Trophoblast cell (in vitro differentiated cells and primary cell): Measurements from ENCODE around the gene TTLL11.

Source experiments
- DNase-seq, 2 donors: peaks; one replicate each; pipeline ENCODE4 v3.0.0-alpha.2; 2016
- H2AFZ ChIP-seq: 2 replicates; pipeline ENCODE4 v1.6.1; 2013; ENCODE audit warnings: low read length, moderate library complexity, mild to moderate bottlenecking; ENCODE audit not compliant: insufficient read depth, poor library complexity
- H2AK5ac ChIP-seq: 2 replicates; pipeline ENCODE4 v1.6.1; 2013; ENCODE audit warnings: mild to moderate bottlenecking, low read length
- H2BK120ac ChIP-seq: 2 replicates; pipeline ENCODE4 v1.6.1; 2013; ENCODE audit warnings: low read length, mild to moderate bottlenecking, moderate library complexity; ENCODE audit not compliant: insufficient read depth, poor library complexity
- H2BK12ac ChIP-seq: 2 replicates; pipeline ENCODE4 v1.6.1; 2013; ENCODE audit warnings: mild to moderate bottlenecking, low read length, moderate library complexity
- H2BK5ac ChIP-seq: 2 replicates; pipeline ENCODE4 v1.6.1; 2013; ENCODE audit warnings: low read length, low read depth, moderate library complexity, mild to moderate bottlenecking; ENCODE audit not compliant: poor library complexity
- H3K14ac ChIP-seq: 2 replicates; pipeline ENCODE4 v1.6.1; 2013; ENCODE audit warnings: mild to moderate bottlenecking, low read length
- H3K18ac ChIP-seq: 2 replicates; pipeline ENCODE4 v1.6.1; 2013; ENCODE audit warnings: mild to moderate bottlenecking, low read length
- H3K23ac ChIP-seq: 2 replicates; pipeline ENCODE4 v1.6.1; 2013; ENCODE audit warnings: low read length
- H3K27ac ChIP-seq: 2 replicates; pipeline ENCODE4 v1.5.1; 2013; ENCODE audit warnings: low read depth, mild to moderate bottlenecking, inconsistent platforms, low read length, moderate library complexity
- H3K27me3 ChIP-seq: 2 replicates; pipeline ENCODE4 v1.6.1; 2013; ENCODE audit warnings: inconsistent platforms, mild to moderate bottlenecking, low read length, moderate library complexity; ENCODE audit not compliant: insufficient read depth
- H3K36me3 ChIP-seq, 2 experiments: 1 replicate in 1 of 2; 2 replicates in 1 of 2; pipeline ENCODE4 v1.6.1; 2013; ENCODE audit warnings: low read length in 2 of 2, mild to moderate bottlenecking in 2 of 2, moderate library complexity in 1 of 2; ENCODE audit not compliant: insufficient read depth in 2 of 2, control insufficient read depth in 1 of 2
- H3K4ac ChIP-seq: 2 replicates; pipeline ENCODE4 v1.6.1; 2013; ENCODE audit warnings: low read depth, mild to moderate bottlenecking, low read length, moderate library complexity
- H3K4me1 ChIP-seq, 2 experiments: 1 replicate in 1 of 2; 2 replicates in 1 of 2; pipeline ENCODE4 v1.6.1; 2013; ENCODE audit warnings: low read length in 2 of 2, mild to moderate bottlenecking in 2 of 2, moderate library complexity in 1 of 2; ENCODE audit not compliant: insufficient read depth in 2 of 2, control insufficient read depth in 1 of 2
- H3K4me2 ChIP-seq: 2 replicates; pipeline ENCODE4 v1.6.1; 2013; ENCODE audit warnings: inconsistent platforms, mild to moderate bottlenecking, low read length, moderate library complexity
- H3K4me3 ChIP-seq: 2 replicates; pipeline ENCODE4 v1.5.1; 2013; ENCODE audit warnings: mild to moderate bottlenecking, low read depth, low read length, inconsistent platforms
- H3K79me1 ChIP-seq: one replicate; pipeline ENCODE4 v1.6.1; 2013; ENCODE audit warnings: low read length
- H3K79me2 ChIP-seq: 2 replicates; pipeline ENCODE4 v1.6.1; 2013; ENCODE audit warnings: low read length, mild to moderate bottlenecking; ENCODE audit not compliant: control insufficient read depth, insufficient read depth, poor library complexity
- H3K9ac ChIP-seq: 2 replicates; pipeline ENCODE4 v1.6.1; 2013; ENCODE audit warnings: mild to moderate bottlenecking, low read length
- H3K9me3 ChIP-seq: 2 replicates; pipeline ENCODE4 v1.6.1; 2013; ENCODE audit warnings: low read depth, mild to moderate bottlenecking, control low read depth, inconsistent platforms, low read length; ENCODE audit not compliant: insufficient read depth
- H4K12ac ChIP-seq: 2 replicates; pipeline ENCODE4 v1.6.1; 2013; ENCODE audit warnings: low read depth, mild to moderate bottlenecking, low read length, moderate library complexity
- H4K8ac ChIP-seq: 2 replicates; pipeline ENCODE4 v1.6.1; 2013; ENCODE audit warnings: low read depth, mild to moderate bottlenecking, low read length, moderate library complexity
- H4K91ac ChIP-seq: one replicate; pipeline ENCODE4 v1.6.1; 2013; ENCODE audit warnings: low read depth, mild to moderate bottlenecking, low read length, moderate library complexity
- WGBS: extraction: QIAGEN DNeasy Blood & Tissue Kit; methylation state at CpG from one replicate; pipeline ENCODE4 v1.1.7; 2013; ENCODE audit warnings: missing lambda C conversion rate; ENCODE audit not compliant: insufficient read length, insufficient coverage; ENCODE audit errors: extremely low coverage; 5-methylcytosine and 5-hydroxymethylcytosine counted together

Gene TTLL11

DNA sequence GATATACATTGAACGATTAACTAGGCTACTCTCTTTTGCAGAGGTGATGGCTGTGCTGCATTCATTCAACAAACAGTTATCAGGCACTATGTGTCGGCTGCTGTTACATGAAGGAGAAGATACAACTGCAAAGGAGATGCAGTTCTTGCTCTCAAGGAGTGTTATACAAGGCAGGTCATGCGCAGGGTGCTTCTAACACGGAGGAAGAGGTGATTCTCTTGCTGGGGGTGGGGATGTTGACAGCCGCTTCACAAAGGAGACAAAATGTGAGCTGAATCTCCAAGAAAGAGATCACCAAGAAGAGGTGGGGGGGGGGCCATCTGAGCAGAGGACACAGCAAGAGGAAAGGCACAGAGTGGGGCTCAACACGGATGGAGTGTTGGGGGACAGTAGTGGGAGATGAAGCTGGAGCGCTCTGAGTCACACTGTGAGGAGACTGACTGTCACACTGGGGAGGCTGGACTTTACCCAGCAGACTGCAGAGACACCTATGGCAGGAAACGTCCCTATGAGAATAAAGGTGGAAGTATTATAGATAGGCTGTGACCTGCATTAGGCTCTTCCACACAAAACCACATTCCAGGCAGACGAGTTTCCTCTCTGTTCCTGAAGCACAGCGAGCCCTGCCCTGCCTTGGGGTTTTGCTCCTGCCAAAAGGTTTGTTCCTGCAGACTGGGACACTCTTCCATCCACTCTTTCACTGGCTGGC, 45.6 kb upstream of the TTLL11 start:
- H4K8ac ChIP-seq: no peak overlapping the region
- no peaks in the 10 kb centered on the region for H3K27me3 ChIP-seq
- no peak overlapping the region for H3K4me3 ChIP-seq
- no peak overlapping the region for H4K91ac ChIP-seq
- no peaks in the 10 kb centered on the region for H3K79me1 ChIP-seq
- peak in 1 of 2 donors; percentile 67 for DNase-seq
- H2BK120ac ChIP-seq: no peak overlapping the region
- no peak overlapping the region for H2BK5ac ChIP-seq
- peaks cover 11 to 12% of the 10 kb centered on the region in 2 experiments for H3K4me1 ChIP-seq
- H3K23ac ChIP-seq: no peak overlapping the region
- no peak overlapping the region for H2BK12ac ChIP-seq
- H3K18ac ChIP-seq: no peak overlapping the region
- no CpG with 5 or more reads among the region's 10 CpGs for WGBS
- H4K12ac ChIP-seq: no peak overlapping the region
- no peaks in the 10 kb centered on the region for H3K9me3 ChIP-seq
- no peak overlapping the region for H2AK5ac ChIP-seq
- no peaks in the 10 kb centered on the region for H3K79me2 ChIP-seq
- no peak overlapping the region for H3K9ac ChIP-seq
- H3K27ac ChIP-seq: no peak overlapping the region
- peaks cover 3 to 11% of the 10 kb centered on the region in 2 experiments for H3K36me3 ChIP-seq
- no peak overlapping the region for H3K4ac ChIP-seq
- H2AFZ ChIP-seq: no peak overlapping the region
- H3K14ac ChIP-seq: no peak overlapping the region
- H3K4me2 ChIP-seq: no peak overlapping the region

DNA sequence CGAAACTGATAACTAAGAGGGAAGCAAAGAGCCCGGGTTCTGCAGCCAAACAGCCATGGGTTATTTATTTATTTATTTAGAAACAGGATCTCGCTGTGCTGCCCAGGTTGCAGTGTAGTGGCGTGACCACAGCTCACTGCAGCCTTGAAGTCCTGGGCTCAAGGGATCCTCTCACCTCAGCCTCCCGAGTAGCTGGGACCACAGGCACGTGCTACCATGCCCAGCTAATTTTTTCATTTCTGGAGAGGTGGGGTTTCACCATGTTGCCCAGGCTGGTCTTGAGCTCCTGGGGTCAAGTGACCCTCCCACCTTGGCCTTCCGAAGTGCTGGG, 42.4 kb upstream of the TTLL11 start:
- H4K91ac ChIP-seq: no peak overlapping the region
- H3K23ac ChIP-seq: no peak overlapping the region
- no CpG with 5 or more reads among the region's 7 CpGs for WGBS

GRCh38 chr9:122134822-122135528, 41.9 kb upstream of the TTLL11 start:
- Histone ChIP-seq H3K18ac (no peak overlapping the region), H3K9me3 (peaks cover under 1% of the 10 kb centered on the region), H4K8ac (no peak overlapping the region), H2BK5ac (no peak overlapping the region), H3K23ac (no peak overlapping the region), H3K4me1 (peaks cover 25 to 38% of the 10 kb centered on the region in 2 experiments), H2AK5ac (no peak overlapping the region), H4K91ac (no peak overlapping the region), H3K27ac (peak overlapping the region; percentile 40), H3K4ac (no peak overlapping the region), H3K9ac (no peak overlapping the region), H2AFZ (no peak overlapping the region), H3K4me2 (no peak overlapping the region), H2BK12ac (no peak overlapping the region), H3K4me3 (no peak overlapping the region), H3K79me1 (no peaks in the 10 kb centered on the region), H3K79me2 (no peaks in the 10 kb centered on the region), H3K27me3 (no peaks in the 10 kb centered on the region), H3K36me3 (no peaks in the 10 kb centered on the region), H2BK120ac (no peak overlapping the region), H4K12ac (no peak overlapping the region), H3K14ac (no peak overlapping the region)
- peak; percentile 74 to 81 for DNase-seq
- no CpG with 5 or more reads among the region's 12 CpGs for WGBS

More for the DNA sequence above, 42.4 kb upstream of the TTLL11 start:
- no peak overlapping the region for H2BK12ac ChIP-seq
- H3K9me3 ChIP-seq: no peaks in the 10 kb centered on the region
- no peak overlapping the region for H3K9ac ChIP-seq
- no peaks in the 10 kb centered on the region for H3K36me3 ChIP-seq
- no peaks in the 10 kb centered on the region for H3K79me1 ChIP-seq
- no peak overlapping the region for H2AK5ac ChIP-seq
- no peak overlapping the region for H3K4me2 ChIP-seq
- H3K4me1 ChIP-seq: peaks cover 25 to 38% of the 10 kb centered on the region in 2 experiments
- H3K4ac ChIP-seq: no peak overlapping the region
- H4K8ac ChIP-seq: no peak overlapping the region
- no peak overlapping the region for H2BK120ac ChIP-seq
- H2AFZ ChIP-seq: no peak overlapping the region
- no peak overlapping the region for H3K4me3 ChIP-seq
- H3K79me2 ChIP-seq: no peaks in the 10 kb centered on the region
- H2BK5ac ChIP-seq: no peak overlapping the region
- DNase-seq: no peak
- H3K14ac ChIP-seq: no peak overlapping the region
- no peak overlapping the region for H4K12ac ChIP-seq
- no peaks in the 10 kb centered on the region for H3K27me3 ChIP-seq
- no peak overlapping the region for H3K18ac ChIP-seq
- no peak overlapping the region for H3K27ac ChIP-seq

- no peak overlapping the region for H3K18ac ChIP-seq
- H3K9me3 ChIP-seq: peaks cover 1% of the 10 kb centered on the region
- DNase-seq: peak; percentile 84 to 95
- no peaks in the 10 kb centered on the region for H3K27me3 ChIP-seq
- no peak overlapping the region for H2BK5ac ChIP-seq
- H2BK12ac ChIP-seq: no peak overlapping the region
- no peak overlapping the region for H4K91ac ChIP-seq
- H4K8ac ChIP-seq: no peak overlapping the region
- H3K14ac ChIP-seq: no peak overlapping the region
- no peak overlapping the region for H2AK5ac ChIP-seq
- H3K4ac ChIP-seq: no peak overlapping the region
- H3K36me3 ChIP-seq: no peaks in the 10 kb centered on the region
- no peak overlapping the region for H2BK120ac ChIP-seq
- peaks cover 24 to 38% of the 10 kb centered on the region in 2 experiments for H3K4me1 ChIP-seq
- H3K23ac ChIP-seq: no peak overlapping the region
- no peak overlapping the region for H3K4me3 ChIP-seq
- no peak overlapping the region for H2AFZ ChIP-seq
- no peak overlapping the region for H3K27ac ChIP-seq
- no peaks in the 10 kb centered on the region for H3K79me1 ChIP-seq
- no CpG with 5 or more reads among the region's 17 CpGs for WGBS
- H3K9ac ChIP-seq: no peak overlapping the region
- no peaks in the 10 kb centered on the region for H3K79me2 ChIP-seq
- no peak overlapping the region for H3K4me2 ChIP-seq
- no peak overlapping the region for H4K12ac ChIP-seq
Observed at GRCh38 chr9:122133984-122134535, 41.0 kb upstream of the TTLL11 start.
